ENCODE data around the gene C2orf92. TPM values are rescaled to one million over a fixed set of nuclear protein-coding genes. Genes with fewer than 3 reads are reported as not detected.

The C2orf92 gene
- total and polyA plus RNA-seq, 12 donors, result 0.83 to 25.4 (median 2.9) TPM

DNA sequence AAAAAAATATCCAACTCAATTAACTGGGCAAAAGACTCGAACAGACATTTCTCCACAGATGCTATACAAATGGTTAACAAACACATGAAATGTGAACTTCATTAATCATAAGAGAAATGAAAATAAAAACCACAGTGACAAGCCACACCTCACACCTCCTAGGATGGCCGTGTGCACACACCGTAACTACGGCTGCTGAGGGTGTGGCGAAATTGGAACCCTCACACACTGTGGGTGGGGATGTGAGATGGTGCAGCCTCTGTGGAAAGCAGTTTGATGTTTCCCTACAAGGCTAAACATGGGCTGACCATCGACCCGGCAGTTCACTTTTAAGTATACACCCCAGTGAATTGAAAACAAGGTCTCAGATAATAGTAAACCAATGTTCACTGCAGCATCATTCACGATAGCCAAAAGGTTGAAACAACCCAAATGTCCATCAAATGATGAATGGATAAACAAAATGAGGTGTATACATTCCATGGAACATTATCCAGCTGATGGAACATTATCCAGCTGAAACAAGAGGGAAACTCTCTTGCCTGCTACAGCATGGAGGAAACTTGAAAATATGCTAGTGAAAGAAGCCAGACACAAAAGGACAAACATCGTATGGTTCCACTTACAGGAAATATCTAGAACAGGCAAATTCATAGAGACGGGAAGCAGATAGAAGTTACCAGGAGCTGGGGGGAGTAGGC, 76.1 kb downstream of the C2orf92 start:
- Histone ChIP-seq H3K4me3 (no peak overlapping the region), H3K4me1 (peaks cover 0 to 41% (median 22%) of the 10 kb centered on the region in 9 donors), H3K27ac (peak overlapping the region in 1 of 10 donors; percentile 3), H3K9me3 (no peaks in the 10 kb centered on the region), H3K36me3 (peaks cover 0 to 11% (median 0%) of the 10 kb centered on the region in 9 donors), H3K27me3 (no peaks in the 10 kb centered on the region)
- 73 to 80% methylated on average over 10 of the region's 10 CpGs for WGBS, 2 donors
- DNase-seq, result no peak
- TF ChIP-seq, protein P1, sequence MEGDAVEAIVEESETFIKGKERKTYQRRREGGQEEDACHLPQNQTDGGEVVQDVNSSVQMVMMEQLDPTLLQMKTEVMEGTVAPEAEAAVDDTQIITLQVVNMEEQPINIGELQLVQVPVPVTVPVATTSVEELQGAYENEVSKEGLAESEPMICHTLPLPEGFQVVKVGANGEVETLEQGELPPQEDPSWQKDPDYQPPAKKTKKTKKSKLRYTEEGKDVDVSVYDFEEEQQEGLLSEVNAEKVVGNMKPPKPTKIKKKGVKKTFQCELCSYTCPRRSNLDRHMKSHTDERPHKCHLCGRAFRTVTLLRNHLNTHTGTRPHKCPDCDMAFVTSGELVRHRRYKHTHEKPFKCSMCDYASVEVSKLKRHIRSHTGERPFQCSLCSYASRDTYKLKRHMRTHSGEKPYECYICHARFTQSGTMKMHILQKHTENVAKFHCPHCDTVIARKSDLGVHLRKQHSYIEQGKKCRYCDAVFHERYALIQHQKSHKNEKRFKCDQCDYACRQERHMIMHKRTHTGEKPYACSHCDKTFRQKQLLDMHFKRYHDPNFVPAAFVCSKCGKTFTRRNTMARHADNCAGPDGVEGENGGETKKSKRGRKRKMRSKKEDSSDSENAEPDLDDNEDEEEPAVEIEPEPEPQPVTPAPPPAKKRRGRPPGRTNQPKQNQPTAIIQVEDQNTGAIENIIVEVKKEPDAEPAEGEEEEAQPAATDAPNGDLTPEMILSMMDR (IDR thresholded peaks at IDR 0.05), result no peak
- intact Hi-C loops (cut with DNase I), result loop anchor here in 5 of 10 donors (2.0 to 10.0 kb wide), 4 partner anchors 33 to 51 kb away; partner anchors contain the start of gene ZAP70 (in 2 of the 5)
- ATAC-seq, result no peak

DNA sequence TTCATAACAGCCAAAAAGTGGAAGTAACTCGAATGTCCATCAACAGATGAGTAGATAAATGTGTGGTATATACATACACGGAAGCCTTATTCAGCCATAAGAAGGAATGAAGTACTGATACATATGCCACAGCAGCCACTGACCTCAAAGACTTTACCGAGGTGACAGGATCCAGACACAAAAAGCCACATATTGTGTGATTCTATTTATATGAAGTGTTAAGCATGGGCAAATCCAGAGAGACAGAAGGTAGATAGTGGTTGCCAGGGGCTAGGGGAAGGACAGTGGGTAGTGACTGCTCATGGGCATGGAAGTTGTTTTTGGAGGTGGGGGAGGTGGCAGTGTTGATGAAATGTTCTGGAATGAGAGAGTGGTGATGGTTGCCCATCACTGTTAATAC, 77.8 kb downstream of the C2orf92 start:
- Histone ChIP-seq H3K27me3 (no peaks in the 10 kb centered on the region), H3K36me3 (peaks cover 0 to 27% (median 0%) of the 10 kb centered on the region in 9 donors), H3K4me3 (no peak overlapping the region), H3K9me3 (no peaks in the 10 kb centered on the region), H3K4me1 (peaks cover 0 to 34% (median 20%) of the 10 kb centered on the region in 9 donors), H3K27ac (peak overlapping the region in 2 of 10 donors; percentile 7 to 12)
- 63 to 75% methylated on average over 3 of the region's 3 CpGs for WGBS, 2 donors
- TF ChIP-seq, protein P1 (IDR thresholded peaks at IDR 0.05), result no peak
- no peak for ATAC-seq
- DNase-seq, result no peak
- intact Hi-C loops (cut with DNase I), result loop anchor here in 5 of 10 donors (2.0 to 10.0 kb wide), 4 partner anchors 35 to 52 kb away; partner anchors contain the start of gene ZAP70 (in 2 of the 5)

DNA sequence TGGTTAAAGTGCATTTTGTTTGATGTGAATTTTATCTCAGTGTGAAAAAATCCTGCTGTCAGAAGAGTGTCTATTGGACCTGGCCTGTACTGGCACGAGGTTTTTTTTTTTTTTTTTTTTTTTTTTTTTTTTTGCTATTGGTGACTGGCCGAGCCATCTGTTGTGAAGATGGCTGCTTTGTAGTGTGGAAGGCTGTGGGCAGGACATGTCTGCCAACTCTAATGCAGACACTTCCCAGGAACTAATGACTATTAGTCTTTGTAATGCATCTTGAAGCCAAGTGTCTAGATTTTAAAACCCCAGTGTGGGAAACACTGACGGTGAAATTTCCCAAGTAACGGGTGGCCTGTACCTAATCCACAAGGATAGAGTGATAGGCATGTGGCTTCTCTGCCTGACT, 78.2 kb downstream of the C2orf92 start:
- no peak for DNase-seq
- 57 to 71% methylated on average over 4 of the region's 4 CpGs for WGBS, 2 donors
- peaks cover 0 to 28% (median 0%) of the 10 kb centered on the region in 9 donors for H3K36me3 ChIP-seq
- ATAC-seq, result peak in 5 of 8 donors; percentile 7 to 39 (median 28)
- no peak overlapping the region for H3K4me3 ChIP-seq
- peaks cover 0 to 34% (median 20%) of the 10 kb centered on the region in 9 donors for H3K4me1 ChIP-seq
- H3K27me3 ChIP-seq, result no peaks in the 10 kb centered on the region
- TF ChIP-seq, protein P1 (IDR thresholded peaks at IDR 0.05), result no peak
- H3K27ac ChIP-seq, result peak overlapping the region in 2 of 10 donors; percentile 7 to 56
- no peaks in the 10 kb centered on the region for H3K9me3 ChIP-seq
- intact Hi-C loops (cut with DNase I), result loop anchor here in 5 of 10 donors (2.0 to 10.0 kb wide), 4 partner anchors 35 to 53 kb away; partner anchors contain the start of gene ZAP70 (in 2 of the 5)

DNA sequence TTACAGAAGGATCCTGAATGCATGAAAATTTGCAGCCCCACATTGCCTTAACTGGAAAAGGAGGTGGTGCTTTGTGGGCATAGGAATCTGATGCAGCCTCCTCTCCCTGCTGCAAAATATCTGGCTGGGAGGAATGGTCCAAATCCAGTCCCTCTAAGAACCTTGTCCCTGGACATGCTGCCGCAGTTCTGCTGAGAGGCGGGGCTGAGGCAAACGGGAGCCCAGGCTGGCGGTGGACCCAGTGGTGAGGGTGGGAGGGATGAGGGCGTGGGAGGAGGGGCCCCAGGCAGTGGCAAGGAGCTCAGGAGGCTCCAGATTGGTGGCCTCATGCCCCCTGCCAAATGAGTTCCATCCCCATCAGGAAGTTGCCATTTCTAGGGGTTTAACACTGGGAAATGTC, 80.1 kb downstream of the C2orf92 start:
- DNase-seq (no peak), ATAC-seq (no peak)
- Histone ChIP-seq H3K4me3 (no peak overlapping the region), H3K9me3 (no peaks in the 10 kb centered on the region), H3K27ac (no peak overlapping the region), H3K4me1 (peaks cover 0 to 43% (median 17%) of the 10 kb centered on the region in 9 donors), H3K36me3 (peaks cover 0 to 34% (median 0%) of the 10 kb centered on the region in 9 donors), H3K27me3 (no peaks in the 10 kb centered on the region)
- TF ChIP-seq, protein P1 (IDR thresholded peaks at IDR 0.05), result no peak
- WGBS, 2 donors, result 74 to 75% methylated on average over 5 of the region's 5 CpGs
- intact Hi-C loops (cut with DNase I), result loop anchor here in 4 of 10 donors (5.0 to 10.0 kb wide), 3 partner anchors 37 to 55 kb away; partner anchors contain the start of gene ZAP70 (in 2 of the 4)
